Measurements from ENCODE around the gene CADPS.

Gene CADPS

GRCh38 chr3:62874711-62875557 is at the start of gene CADPS:
Gene CADPS (minus strand): TSS chr3:62875416. CDS start chr3:62875029, 387 bp downstream.
- no peak for DNase-seq

DNA sequence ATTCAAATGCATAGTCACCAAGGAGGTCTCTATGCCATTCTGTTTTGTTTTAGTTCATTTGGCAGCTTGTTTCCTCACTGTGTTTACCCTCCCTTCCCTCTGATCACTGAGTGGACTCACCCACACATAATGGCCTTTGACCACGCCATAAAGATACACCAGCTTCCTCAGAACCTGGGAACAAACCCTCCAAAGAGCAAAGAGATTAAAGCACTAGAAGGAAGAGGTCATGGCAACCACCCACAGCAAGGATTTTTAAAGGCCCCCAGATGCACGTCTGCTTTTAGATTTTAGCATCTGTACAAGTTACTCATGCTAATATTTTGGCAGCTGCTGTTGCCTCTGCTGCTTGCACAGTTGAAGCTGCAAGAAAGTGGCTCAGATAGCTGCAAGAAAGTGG is 47.9 kb upstream of the CADPS start:
- no peak for DNase-seq

DNA sequence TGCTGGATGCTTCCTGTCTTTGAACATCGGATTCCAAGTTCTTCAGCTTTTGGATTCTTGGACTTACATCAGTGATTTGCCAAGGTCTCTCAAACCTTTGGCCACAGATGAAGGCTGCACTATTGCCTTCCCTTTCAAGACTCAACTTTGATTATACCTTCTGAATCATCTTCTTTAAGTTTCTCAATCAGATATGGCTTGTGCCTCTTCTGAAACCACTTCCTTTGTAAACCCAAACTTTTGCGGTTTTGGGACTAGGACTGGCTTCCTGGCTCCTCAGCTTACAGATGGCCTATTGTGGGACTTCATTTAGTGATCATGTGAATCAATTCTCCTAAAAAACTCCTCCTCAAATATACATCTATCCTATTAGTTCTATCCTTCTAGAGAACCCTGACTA is 47.1 kb upstream of the CADPS start:
- no peak for DNase-seq

- DNase-seq = no peak
These were observed 45.2 kb upstream of the CADPS start for GRCh38 chr3:62920466-62920784.

- DNase-seq = no peak
These were observed 44.7 kb upstream of the CADPS start for GRCh38 chr3:62919784-62920465.

GRCh38 chr3:62918777-62919176 is 43.6 kb upstream of the CADPS start:
- DNase-seq = no peak

GRCh38 chr3:62918131-62918530 is 42.9 kb upstream of the CADPS start:
- no peak for DNase-seq

DNA sequence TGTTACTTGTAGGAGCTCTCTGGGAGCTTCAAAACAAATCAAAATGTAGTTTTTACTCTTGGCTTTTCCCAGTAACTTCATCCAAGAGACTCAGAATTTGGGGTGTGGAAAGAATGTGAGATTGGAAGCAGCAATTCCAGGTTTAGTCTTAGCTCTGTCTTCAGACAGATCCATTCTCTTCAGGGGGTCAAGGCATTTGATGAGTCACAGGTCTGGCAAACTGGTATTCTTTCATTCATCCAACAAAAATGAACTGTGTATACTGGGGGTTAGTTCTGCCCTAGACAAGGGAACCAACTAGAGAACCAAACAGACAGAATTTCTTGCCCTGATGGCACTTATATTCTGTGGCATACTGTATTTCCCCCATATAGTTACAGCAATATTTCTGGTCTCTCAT is 36.3 kb upstream of the CADPS start:
- no peak for DNase-seq

- no peak for DNase-seq
These were observed 30.1 kb upstream of the CADPS start for GRCh38 chr3:62905331-62905730.

- no peak for DNase-seq
These were observed 23.6 kb upstream of the CADPS start for GRCh38 chr3:62898530-62899496.

GRCh38 chr3:62895901-62896300 is 20.7 kb upstream of the CADPS start:
- no peak for DNase-seq

DNA sequence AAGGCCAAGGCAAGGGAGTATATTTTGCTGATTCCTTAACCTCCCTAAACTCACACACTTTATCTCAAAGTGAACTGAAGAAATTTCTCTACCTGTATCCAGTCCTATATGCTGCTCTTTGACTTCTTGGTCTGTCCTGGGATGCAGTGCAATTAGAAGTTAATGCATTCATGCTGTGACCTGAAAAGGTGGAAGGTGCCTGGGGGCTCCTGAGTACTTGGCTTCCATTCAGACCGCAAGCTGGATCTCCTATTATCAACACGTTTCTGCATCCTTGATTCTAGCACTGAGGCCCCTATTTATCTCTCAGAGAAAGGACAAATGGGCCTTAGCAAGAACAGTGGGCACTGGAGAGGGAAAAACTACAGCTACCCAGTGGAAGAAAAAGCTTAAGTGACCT is 17.7 kb upstream of the CADPS start:
- no peak for DNase-seq

DNA sequence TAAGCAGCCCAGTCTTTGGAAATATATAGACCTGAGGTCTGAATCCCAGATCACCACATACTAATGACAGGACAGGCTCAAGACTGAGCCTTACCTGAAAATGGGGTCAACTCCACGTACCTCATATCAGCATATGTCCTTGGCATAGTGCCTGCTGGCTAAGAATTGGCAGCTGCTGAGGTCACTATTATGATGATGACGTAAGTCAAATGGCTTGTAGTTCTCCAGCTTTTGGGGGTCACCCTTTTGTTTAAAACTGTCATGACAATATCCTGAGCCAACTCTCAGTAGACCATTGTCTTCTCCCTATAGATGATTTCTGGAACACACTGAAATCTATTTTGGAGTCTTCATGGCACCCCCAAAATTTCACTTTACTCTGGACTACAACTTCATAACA is 16.8 kb upstream of the CADPS start:
- DNase-seq = no peak

DNA sequence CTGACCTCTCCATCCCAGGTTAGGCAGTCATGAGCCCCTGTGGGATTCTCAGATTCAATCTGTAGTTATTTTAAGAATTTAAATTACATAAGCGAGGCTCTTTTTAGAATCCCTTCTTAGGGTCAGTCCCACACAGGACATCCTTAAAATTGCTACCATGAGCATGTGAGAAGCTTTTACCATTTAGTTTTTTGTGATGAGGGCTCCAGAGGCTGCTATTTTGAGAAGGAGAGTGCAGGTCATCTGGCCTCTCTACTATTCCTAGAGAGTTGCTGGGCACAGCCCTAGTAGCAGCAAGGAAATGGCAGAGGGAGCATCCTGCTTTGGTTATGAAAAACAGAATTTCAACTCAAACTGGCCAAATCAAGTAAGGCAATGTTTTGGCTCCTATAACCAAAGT is 13.6 kb upstream of the CADPS start:
- DNase-seq = no peak

GRCh38 chr3:62888180-62888579 is 13.0 kb upstream of the CADPS start:
- DNase-seq = no peak

DNA sequence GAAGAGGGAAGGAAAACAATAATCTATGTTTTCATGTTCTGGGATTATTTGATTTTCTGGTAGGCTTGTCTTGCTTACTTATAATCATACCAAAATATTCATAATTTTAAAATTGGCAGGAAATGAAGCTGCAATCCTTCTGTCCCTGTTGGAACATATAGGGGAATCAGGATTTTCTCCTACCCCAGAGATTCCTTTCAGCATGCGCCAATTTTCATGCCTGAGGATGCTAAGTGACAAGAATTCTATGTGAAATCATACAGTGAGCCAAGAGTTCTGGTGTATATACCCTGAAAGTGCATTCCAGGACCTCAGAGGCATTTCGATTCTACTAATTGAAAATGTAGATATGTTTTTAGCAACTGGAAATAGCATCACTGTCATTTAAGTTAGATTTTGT is 9.9 kb upstream of the CADPS start:
- DNase-seq = no peak

DNA sequence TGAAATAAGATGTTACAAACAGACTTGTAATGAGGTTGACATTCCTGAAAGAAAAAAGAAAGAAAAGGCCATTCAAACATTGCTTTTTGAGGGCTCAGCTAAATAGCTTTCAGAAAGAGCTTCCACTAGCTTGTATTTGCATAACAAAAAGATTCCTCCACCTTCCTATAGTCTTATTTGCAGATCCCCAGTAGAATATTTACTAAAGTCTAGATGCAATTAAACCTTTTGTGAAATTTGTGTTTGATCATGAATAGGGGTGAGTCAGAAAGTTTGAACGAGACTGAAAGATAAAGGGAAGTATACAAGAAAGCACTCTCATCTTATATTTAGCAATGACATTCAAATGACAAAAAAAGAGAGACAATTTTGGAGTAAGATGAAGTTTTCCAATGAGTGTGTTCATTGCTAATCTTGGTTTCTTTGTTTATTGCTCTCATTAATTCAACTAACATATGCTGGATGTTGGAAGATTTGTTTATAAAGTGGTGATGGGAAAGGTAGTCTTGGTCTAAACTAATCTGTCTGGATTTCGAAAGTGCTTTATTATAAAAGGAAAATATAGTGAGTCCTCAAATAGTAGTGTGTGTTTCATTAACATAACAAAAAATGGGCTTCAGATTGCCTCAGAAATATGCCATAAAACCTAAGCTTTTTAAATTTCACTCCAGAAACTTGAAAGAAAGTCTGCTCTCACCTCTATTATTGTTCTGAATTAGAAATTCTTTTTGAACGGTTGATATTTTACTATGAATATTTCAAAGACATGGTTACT is 9.1 kb upstream of the CADPS start:
- DNase-seq = no peak

DNA sequence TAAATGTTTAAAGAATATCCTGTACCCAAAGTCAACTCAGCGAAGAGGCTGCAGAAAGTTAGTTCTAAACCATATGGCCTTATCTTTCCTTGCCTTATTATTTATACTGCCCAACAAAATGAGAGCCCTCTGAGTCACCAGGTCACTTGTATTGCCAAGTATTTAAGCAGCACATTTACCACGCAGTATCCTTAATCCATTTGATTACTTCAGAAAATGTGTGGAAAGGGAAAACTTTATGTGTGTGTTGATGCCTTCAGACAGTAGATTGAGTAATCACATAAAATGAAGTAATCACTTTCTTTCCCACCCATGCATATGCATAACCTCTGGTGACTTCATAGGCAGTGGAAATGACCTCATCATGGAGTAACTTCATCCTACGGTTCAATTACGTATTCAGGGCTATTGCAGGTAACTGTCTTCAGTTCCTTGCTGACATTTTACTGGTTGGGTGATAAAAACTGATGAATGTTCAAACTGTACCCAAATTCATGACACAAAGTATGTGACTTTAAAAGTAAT is 7.5 kb upstream of the CADPS start:
- DNase-seq = no peak

- no peak for DNase-seq
These were observed 848 bp upstream of the CADPS start for GRCh38 chr3:62876064-62876463.

GRCh38 chr3:62875558-62876002 is 364 bp upstream of the CADPS start:
- DNase-seq = no peak

- DNase-seq = no peak
These were observed 1.2 kb downstream of the CADPS start for GRCh38 chr3:62873761-62874710.
